Type B pancreatic cell (in vitro differentiated cells): ENCODE results near the gene CMSS1. TPM values are rescaled to one million over a fixed set of nuclear protein-coding genes. Genes with fewer than 3 reads are reported as not detected.

Experiments used
- DNase-seq: peaks from one replicate; pipeline ENCODE4 v3.0.0; 2021; ENCODE audit warnings: mixed read lengths; ENCODE audit not compliant: unreplicated experiment; ENCODE audit errors: extremely low spot score
- H3K27ac Mint-ChIP-seq: 2 replicates; pipeline ENCODE4 v1.8.0; 2021; ENCODE audit warnings: mild to moderate bottlenecking, mixed read lengths
- H3K27me3 Mint-ChIP-seq: 2 replicates; pipeline ENCODE4 v1.8.0; 2021; ENCODE audit warnings: mixed read lengths
- H3K36me3 Mint-ChIP-seq: 2 replicates; pipeline ENCODE4 v1.8.0; 2021; ENCODE audit warnings: mixed read lengths
- H3K4me1 Mint-ChIP-seq: one replicate; pipeline ENCODE4 v1.8.0; 2021; ENCODE audit warnings: mixed read lengths; ENCODE audit not compliant: unreplicated experiment
- H3K4me3 Mint-ChIP-seq: 2 replicates; pipeline ENCODE4 v1.8.0; 2021; ENCODE audit warnings: mild to moderate bottlenecking, mixed read lengths
- H3K9me3 Mint-ChIP-seq: 2 replicates; pipeline ENCODE4 v1.8.0; 2021; ENCODE audit warnings: mixed read lengths
- CTCF ChIP-seq: fragments of 200-600 bp; sonication (generic); conservative IDR thresholded peaks from 2 replicates; pipeline ENCODE4 v1.5.0; 2021; ENCODE audit warnings: antibody characterized with exemption, mild to moderate bottlenecking
- total RNA-seq: library from RNA; stranded (reverse); gene quantifications from 2 replicates; pipeline ENCODE4 v1.2.1, GENCODE V29; 2021; ENCODE audit warnings: low replicate concordance

Gene CMSS1
- total RNA-seq, 1 donor from 2014 or later = 34.1 TPM

DNA sequence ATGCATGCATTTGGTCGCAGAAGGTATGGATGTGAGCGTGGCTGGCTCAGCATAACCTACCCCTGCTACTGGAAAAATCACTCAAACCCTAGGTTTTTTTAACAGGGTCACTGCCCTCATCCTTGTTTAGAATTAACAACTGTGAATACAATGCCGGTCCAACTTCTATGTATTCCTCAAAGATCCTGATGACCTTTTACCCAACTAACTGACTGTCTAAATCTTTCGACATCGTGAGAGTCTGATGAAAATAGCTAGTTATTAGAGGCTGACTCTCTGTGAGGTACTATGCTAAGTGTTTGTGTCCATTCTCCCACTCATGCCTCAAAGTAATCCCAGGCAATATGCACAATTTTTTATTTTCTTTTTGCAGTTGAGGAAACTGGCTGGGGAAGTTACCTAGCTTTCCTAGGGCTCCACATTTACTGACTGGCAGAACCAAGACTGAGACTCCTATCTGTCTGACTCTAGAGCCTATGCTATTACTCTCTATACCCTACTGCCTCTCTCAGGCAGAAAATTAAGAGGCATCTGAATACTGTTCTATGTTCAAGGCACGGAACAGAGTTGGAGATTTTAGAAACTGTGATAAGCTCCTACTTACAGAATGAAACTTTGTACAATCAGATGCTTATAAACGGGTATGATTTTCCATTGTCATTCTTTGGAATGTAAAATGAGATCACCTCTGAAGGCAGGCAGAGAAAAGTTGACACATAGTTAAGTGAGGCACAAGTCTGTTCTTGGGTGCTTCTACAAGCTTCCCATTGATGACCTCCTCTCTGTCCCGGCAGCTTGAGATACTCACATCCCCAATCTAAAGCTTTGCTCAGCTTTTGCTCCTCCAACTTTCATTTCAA is 240.3 kb downstream of the CMSS1 start:
- no peak for TF ChIP-seq CTCF
- no peaks in the 10 kb centered on the region for H3K9me3 Mint-ChIP-seq
- H3K27me3 Mint-ChIP-seq = no peaks in the 10 kb centered on the region
- peaks cover 7% of the 10 kb centered on the region for H3K36me3 Mint-ChIP-seq
- no peak overlapping the region for H3K4me3 Mint-ChIP-seq
- peaks cover 15% of the 10 kb centered on the region for H3K4me1 Mint-ChIP-seq
- no peak for DNase-seq
- H3K27ac Mint-ChIP-seq = no peak overlapping the region

GRCh38 chr3:100059472-100059871 is 241.8 kb downstream of the CMSS1 start:
- Mint-ChIP-seq H3K9me3 (no peaks in the 10 kb centered on the region), H3K27ac (no peak overlapping the region)

DNA sequence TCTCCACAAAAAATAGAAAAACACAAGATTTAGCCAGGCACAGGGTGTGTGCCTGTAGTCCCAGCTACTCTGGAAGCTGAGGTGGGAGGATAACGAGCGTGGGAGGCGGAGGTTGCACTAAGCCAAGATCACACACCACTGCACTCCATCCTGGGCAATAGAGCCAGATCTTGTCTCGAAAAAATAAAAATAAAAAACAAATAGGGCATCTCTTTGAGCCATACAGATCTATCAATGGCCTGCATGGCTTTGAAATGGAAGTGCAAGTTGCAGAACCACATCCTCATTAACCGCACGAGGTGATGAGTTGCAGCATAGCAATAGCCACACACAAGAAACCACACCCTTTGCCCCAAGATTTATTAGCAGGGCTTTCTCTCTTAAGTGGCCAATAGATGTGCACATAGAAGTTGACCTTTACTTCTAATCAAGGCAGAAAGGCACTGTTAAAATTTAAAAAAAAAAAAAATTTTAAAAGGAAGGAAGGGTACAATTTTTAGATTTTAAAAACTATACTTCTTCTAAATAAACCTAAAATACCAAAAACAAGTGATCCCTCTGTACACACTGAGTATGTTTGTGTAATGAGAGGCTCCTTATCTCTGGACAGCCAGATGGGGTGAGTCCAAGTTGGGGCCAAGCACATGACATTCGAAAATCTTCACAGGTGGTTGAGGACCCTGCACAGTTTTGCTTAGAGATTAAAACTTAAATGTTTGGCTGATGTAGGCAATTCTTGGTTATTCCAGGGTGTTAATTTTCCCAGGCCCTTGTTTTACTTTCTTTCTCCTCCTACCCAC is 243.2 kb downstream of the CMSS1 start:
- Mint-ChIP-seq H3K27me3 (no peaks in the 10 kb centered on the region), H3K27ac (no peak overlapping the region), H3K4me3 (no peak overlapping the region), H3K4me1 (no peaks in the 10 kb centered on the region), H3K9me3 (no peaks in the 10 kb centered on the region), H3K36me3 (peaks cover 5% of the 10 kb centered on the region)
- TF ChIP-seq CTCF = no peak
- no peak for DNase-seq

More at GRCh38 chr3:100059472-100059871, 241.8 kb downstream of the CMSS1 start:
- Mint-ChIP-seq H3K4me1 (peaks cover 6% of the 10 kb centered on the region), H3K36me3 (peaks cover 7% of the 10 kb centered on the region), H3K27me3 (no peaks in the 10 kb centered on the region), H3K4me3 (no peak overlapping the region)
- no peak for TF ChIP-seq CTCF
- DNase-seq = no peak

- no peak for TF ChIP-seq CTCF
- H3K4me3 Mint-ChIP-seq = no peak overlapping the region
Observed at GRCh38 chr3:100062665-100063064, 245.0 kb downstream of the CMSS1 start.

GRCh38 chr3:100063929-100064461 is 246.3 kb downstream of the CMSS1 start:
- peaks cover 3% of the 10 kb centered on the region for H3K4me1 Mint-ChIP-seq
- H3K4me3 Mint-ChIP-seq = no peak overlapping the region
- no peaks in the 10 kb centered on the region for H3K9me3 Mint-ChIP-seq
- no peak for DNase-seq
- H3K27me3 Mint-ChIP-seq = no peaks in the 10 kb centered on the region
- no peak overlapping the region for H3K27ac Mint-ChIP-seq
- TF ChIP-seq CTCF = no peak
- peaks cover 4% of the 10 kb centered on the region for H3K36me3 Mint-ChIP-seq

More at GRCh38 chr3:100062665-100063064, 245.0 kb downstream of the CMSS1 start:
- Mint-ChIP-seq H3K36me3 (peaks cover 4% of the 10 kb centered on the region), H3K9me3 (no peaks in the 10 kb centered on the region), H3K27me3 (no peaks in the 10 kb centered on the region), H3K4me1 (no peaks in the 10 kb centered on the region), H3K27ac (no peak overlapping the region)
- DNase-seq = no peak
